Fibroblast of gingiva (primary cell): ENCODE data around the gene NKTR.
A peak's percentile ranks its signal among the peaks of the same experiment; 100 is the strongest.
"Not testable (repeated sequence)": the region's sequence is repeated elsewhere in the genome, so short reads cannot be mapped to it uniquely, and the experiment has no call there.

Source experiments
- DNase-seq: peaks from one replicate; pipeline ENCODE4 v3.0.0-alpha.2; 2011; ENCODE audit warnings: low read depth

NKTR gene

DNA sequence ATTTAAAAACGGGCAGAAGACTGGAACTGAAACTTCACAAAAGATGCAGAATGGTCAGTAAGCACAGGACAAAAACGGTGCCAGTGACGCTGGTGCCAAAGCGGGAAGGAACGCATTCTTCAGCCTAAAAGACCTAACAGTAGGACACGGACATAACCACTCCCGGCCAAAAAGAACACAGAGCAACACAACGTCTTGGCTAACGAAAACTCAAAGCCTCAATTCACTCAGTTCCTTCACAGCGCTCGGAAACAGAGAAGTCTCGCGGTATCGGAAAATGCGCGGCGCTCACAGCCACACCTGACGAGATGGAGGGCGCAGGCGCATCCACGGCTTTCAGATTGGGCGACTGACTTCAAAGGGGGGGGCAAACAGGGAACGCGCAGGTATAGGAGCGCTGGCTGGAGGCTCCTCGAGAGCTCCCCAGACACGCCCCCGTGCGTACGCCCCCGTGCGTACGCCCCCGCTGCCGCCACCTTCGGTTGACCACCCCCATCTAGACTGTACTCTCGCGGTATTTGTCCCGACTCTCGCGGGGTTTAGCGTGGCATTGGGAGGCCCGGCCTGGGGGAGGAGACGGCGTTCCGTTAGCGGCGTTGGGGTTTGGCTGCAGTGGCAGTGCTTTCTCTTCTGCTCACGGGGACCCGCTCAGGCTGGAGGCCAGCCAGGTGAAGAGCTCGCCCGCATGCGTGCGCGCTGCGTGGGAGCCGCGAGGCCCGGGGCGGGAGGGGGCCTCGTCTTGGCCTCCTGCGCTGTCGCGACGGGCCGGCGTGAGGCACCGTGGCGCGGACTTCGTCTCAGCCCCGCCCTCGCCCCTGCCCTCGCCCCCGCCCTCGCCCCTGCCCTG is at the start of gene NKTR:
Gene NKTR, plus strand, starts transcription at position 576 of the 847 bp plus-strand sequence. CDS start 321 bp downstream, outside the sequence.
- DNase-seq = peak; percentile 93

DNA sequence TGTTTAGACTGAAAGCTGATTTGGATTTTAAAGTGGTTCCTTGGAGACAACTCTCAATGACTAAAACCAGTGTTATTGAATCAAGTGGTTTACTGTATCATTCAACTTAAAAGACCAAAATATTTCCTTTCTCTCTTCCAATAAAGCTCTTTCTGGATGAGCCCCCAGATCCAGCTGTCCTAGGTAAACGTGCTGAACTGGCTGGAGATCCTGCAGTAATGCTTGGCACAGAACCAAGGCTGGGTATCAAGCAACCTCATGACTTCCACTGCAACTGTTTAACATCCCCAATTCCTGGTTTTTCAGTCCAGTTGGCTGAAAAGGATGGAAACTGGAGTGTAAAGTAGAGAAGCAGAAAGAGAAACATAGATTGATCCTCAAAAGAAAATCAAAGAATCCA is 47.7 kb upstream of the NKTR start:
- no peak for DNase-seq

DNA sequence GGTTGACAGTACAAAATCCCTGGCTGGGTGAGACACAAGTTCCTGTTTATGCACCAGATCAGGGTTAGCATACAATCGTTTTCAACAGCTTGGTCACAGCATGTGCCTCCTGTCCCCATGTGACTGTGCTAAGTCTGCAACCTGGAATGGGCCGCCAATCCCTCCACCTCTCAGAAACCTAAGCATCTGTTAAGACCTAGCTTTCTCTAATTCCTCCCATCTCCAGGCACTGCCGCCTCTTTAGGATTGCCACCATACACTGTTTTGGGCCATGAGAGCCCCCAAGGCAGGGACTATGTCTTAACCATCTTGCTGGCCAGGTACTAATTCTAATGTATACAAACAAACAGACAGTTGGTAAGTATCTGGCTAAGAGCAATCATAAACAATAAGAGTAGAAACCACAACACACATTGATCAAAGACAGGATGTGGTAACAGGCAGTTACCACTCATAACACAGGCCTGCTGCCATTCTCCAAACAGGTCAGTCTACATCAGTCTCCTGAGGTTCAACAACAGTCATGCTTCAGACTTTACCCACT is 44.3 kb upstream of the NKTR start:
- DNase-seq = no peak

DNA sequence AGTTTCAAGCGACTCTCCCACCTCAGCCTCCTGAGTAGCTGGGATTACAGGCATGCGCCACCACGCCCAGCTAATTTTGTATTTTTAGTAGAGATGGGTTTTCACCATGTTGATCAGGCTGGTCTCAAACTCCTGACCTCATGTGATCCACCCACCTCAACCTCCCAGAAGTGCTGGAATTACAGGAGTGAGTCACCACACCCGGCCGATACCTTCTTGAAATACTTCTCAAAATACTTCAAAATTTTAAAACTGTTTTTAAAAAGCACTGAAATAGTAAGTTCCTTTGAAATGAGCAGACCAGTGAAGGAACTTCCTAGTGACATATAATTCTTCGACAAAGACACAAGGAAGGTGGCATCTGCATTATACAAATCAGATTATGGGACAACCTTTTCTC is 43.7 kb upstream of the NKTR start:
- not testable (repeated sequence) for DNase-seq

DNA sequence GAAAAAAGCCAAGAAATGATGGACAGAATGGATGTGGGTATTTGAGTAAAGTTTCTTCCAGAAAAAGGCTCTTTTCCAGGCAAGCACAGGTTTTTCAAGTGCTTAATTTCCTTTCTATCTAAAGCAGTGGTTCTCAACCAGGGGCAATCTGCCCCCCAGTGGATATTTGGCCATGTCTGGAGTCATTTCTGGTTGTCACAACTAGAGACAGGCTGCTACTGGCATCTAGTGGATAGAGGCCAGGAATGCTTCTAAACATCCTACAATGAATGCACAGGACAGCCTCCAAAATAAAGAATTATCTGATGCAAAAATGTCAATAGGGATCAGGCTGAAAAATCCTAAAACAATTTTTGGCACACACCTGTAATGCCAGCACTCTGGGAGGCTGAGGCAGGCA is 42.6 kb upstream of the NKTR start:
- DNase-seq = no peak

DNA sequence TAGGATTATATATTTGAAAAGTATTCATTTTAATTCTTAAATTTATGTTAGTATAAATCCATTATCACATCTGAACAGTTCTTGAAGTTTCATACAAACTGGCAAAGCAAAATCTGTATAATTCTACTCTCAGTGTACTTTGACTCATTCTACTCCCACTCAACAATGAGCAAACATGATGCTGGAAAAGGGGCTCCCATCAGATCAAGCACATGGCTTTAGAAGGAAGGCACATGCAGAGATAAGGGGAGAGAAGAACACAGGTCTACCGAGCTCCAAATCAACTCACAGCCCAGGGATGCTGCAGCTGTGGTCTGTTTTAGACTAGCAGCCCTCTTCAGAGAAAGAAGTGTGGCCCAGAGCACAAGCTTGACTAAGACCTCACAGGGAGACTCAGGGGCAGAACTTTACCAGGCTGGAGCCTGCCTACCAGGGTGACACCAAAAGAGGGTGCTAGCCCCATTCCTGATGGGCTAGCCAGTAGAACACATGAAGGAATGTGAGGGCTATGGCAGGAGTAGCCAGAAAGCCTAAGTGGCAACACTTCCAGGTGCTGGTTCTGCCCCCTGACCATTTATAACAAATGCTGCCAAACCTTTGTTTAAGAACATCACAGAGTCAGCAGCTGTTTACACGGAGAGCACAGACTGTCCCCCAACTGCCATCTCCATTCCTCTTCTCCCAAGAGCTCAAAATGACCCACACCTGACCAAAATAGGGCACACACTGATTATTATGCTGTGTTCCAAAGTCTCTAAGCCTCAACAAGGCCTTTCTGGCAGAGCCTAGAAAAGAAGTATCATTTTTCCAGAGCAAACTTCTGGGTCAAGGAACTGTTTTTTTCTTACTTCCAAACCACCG is 38.2 kb upstream of the NKTR start:
- no peak for DNase-seq

DNA sequence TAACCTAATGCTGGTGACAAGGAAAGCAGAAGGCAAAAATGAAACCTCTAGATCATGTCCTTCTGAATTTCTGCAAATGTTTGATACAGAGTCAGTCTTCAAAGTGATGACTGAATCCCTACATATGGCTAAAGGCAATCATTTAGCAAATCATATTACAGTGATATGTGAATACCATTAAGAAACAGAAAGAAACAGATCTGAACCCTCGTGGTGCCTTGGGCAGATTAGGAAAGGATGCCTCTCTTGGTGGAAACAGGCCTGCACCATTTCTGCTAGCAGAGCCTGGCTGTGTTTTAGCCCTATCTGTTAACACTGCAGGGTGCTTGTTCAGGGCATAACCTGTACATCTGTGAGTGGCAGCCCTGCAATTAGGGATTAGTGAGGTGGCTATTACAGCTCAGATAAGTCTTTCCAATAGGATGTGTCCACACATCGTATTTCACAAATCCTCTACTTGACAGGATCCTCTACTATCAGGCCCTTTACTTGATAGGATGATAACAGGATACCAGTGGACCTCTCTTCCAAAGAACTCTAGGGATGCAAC is 30.8 kb upstream of the NKTR start:
- DNase-seq = no peak

DNA sequence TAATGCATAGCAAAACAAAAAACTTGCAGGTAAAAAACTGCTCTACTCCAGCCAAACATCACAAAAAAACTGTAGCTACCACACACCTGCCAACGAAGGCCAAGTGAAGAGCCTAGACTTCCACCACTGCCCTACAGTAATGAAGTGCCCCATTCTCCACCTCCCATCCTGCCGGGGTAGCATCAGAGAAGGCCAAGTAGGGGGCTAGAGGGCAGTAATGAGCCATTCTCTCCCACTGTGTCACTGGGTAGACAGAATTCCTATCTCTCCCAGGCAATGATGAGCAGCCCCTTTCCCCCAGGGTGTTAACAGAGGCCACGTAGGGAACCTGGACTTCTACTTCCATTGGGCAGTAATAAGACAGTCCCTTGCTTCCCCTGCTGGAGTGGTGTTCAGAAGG is 28.2 kb upstream of the NKTR start:
- no peak for DNase-seq

DNA sequence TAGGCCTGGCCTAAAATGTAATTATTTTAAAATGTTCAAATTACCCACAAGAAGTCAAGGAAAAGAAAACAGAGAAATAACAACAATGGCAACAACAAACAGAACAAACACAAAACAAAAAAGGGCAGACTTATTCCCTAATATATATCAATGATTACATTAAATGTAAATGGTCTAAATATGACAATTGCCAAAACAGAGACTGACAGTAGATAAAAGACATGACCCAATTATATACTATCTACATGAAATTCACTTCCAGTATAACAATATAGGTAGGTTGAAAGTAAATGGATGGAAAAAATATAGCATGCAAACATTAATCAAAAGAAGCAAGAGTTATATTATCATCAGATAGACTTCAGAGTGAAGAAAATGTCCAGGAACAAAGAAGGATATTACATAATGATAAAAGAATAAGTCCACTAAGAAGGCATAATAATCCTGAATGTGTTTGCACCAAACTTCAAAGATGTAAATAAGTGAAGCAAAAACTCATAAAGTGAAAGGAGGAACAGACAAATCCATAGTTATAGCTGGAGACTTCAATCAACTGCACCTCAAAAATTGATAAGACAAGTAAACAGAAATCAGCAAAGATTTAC is 25.2 kb upstream of the NKTR start:
- no peak for DNase-seq

DNA sequence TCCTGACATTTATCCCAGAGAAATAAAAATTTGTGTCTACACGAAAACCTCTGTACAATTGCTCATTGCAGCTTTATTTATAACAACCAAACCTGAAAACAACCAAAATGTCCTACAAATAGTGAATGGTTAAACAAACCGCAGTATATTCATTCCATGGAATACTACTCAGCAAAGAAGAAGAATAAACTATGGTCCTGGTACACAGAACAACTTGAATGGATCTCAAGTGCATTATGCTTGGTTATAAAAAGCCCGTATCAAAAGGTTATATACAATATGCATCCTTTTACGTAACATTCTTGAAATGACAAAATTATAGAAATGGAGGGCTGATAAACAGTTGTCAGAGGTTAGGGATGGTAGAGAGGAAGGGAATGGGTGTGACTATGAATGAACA is 22.4 kb upstream of the NKTR start:
- no peak for DNase-seq

DNA sequence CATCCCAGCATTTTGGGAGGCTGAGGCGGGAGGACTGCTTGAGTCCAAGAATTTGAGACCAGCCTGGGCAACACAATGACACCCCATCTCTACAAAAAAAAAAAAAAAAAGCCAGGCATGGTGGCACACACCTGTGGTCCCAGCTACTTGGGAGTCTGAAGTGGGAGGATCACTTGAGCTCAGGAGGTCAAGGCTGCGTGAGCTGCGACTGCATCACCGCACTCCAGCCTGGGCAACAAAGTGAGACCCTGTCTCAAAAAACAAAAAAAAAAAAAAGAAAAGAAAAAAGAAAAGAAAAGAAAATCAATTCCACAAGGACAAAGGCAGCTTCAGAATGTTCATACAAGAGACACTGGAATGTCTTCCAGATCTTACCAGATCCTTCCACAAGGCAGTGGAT is 21.1 kb upstream of the NKTR start:
- not testable (repeated sequence) for DNase-seq

DNA sequence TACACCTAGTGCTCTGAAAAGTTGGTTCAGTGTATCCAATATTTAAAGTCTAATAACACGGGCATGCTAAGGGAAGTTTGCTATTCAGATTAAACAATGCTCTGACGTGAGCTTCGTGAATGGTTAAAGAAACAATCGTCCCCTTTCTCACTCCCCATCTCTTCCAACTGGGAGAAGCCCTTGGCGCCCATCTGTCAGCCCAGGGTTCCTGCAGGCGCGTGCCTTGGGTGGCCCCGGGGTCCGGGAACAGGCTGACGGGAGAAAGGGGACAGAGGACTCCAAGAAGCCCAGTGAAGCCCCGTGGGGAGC is 19.1 kb upstream of the NKTR start:
- DNase-seq = no peak

DNA sequence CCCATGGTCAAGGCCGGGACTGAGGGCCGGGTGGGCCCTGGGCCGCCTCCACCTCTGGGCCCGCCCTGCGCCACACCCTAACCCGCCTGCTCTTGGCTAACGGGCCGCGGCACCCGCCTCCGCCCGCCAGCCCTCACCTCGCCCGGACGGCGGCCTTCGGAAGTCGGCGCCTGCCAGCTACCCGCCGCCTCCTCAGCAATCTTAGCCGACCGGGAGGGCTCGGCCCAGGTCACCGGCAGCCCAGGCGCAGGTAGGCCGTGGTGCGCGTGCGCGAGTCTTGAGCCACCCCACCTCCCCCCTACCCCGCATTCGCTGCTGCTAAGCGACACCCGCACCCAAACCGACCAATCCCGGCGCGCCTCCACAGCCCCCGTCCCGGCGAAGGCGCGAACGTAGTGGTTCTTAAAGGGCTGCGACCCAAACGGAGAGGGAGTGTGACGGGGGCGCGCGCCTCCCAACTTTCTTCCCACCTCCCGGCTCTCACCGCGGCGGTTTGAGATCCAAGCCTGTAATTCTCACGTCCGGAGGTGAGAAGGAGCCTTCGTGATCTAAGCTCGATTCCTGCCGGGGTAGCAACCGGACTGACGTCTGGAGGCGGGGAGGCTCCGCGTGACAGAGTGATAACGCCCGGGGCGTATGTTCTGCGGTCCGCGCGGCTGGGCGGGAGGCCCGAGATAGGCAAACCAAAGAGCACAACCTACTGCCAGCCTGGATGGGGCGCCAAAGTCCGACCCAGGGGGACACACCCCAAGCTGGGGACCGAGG is 18.6 kb upstream of the NKTR start, which contains the start of gene SEC22C:
Gene SEC22C, minus strand, starts transcription at position 259 of the 765 bp plus-strand sequence. CDS start 12,921 bp downstream, outside the sequence.
- peak; percentile 88 for DNase-seq

DNA sequence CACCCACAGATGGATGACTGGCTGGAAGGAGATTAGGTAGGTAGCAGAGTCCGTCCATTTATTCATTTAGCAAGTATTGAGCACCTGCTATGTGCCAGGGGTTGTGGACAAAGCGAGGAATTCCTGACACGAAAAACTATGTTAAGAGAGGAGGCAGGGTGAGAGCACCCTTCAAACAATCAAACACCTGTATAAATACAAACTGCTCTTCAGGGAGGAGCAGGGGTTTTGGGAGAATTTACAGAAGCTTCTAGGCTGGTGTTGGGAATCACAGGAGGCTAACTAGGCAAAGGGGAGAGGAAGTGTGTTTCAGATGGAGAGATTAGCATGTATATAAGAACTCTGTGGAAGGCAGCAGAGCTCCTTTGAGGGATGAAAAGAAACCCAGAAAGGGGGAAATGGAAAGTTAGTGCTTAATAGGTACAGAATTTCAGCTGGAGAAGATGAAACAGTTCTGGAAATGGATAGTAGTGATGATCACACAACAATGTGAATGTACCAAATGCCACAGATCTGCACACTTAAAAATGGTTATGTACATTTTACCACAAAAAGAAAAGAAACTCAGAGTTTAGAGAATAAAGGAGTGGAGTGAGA is 17.9 kb upstream of the NKTR start:
- DNase-seq = no peak

DNA sequence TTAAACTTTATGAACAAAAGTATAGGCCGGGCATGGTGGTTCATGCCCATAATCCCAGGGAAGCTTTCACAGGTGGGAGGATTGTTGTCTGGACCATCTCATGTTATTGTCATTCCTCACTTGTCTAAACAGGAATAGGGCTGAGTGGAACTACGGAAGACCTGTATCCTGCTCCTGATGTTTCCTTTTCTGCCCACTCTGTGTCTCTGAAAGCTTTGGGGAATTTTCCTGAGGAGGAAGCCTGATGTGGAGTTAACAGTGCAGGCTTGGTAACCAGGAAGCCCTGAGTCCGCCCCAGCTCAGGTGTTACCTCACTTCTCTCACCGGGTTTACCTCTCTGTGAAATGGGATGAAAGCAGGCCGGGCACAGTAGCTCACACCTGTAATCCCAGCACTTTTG is 11.9 kb upstream of the NKTR start:
- DNase-seq = no peak

DNA sequence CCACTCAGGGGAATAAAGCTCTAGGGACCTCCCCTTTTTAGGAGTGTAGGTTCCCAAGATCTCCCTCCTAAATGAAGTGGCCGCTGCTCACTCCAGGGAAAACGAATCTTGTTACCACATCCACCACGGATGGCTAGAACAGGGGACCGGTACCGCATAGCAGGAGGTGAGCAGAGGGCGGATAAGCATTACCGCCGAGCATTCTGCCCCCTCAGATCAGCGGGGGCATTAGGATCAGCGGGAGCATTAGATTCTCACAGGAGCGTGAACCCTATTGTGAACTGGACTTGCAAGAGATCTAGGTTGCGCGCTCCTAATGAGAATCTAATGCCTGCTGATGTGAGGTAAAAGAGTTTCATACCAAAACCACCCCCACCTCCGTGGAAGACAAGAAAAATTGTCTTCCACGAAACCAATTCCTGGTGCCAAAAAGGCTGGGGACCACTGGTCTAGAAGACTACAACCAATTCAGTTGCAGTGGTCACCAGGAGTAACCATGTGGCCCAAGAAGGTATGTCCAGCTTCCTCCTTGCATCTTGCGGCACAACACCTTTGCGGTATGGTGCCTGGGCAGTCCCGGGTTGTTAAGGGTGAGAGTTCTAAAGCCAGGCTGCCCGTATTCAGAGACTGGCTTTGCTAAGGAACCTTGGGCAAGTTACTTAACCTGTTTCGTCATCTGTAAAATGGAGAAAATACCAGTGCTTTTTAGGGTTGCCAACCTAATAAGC is 10.9 kb upstream of the NKTR start:
- no peak for DNase-seq

DNA sequence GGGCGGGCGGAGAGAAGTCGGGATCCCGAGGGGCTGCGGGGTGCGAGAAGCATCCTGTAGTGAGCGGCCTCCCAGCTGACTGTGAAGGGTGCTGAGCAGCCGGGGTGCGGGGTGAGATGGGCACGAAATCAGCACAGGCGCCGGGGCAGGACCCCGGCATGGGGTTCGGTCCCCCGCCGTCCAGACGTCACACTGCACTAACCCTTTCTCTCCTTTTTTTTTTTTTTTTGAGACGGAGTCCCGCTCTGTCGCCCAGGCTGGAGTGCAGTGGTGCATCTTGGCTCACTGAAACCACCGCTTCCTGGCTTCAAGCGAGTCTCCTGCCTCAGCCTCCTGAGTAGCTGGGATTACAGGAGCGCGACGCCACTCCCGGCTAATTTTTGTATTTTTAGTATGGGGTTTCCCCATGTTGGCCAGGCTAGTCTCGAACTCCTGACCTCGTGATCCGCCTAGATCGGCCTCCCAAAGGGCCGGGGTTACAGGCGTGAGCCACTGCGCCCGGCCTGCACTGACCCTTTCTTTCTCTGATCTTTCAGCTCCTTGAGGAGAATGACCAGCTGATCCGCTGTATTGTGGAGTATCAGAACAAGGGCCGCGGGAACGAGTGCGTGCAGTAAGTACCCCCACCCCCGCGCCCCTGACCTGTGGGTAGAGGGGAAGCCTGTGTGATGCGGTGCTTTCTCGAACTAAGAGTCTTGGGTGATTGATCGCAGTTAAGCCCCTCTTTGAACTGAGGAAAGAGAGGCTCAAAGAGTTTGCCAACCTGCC is 9.3 kb upstream of the NKTR start:
- DNase-seq = no peak

DNA sequence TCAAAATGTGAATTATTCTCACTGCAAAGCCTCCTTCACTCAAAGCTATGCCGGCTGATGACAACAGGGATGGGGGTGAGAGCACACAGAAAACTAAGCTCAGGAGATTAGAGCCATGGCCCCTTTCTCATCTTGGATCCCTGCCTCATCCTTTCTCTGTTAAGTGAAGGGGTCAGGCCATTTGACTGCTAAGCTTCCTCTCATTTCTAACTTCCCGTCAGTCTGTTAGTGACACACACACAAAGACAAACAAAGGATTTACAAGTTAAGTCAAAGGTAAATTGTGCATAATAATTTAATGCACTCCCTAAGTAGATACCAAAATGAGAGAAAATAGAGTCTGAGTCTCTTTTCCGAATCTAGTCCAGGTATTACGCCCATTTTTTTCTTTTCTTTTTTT is 8.7 kb upstream of the NKTR start:
- DNase-seq = no peak

DNA sequence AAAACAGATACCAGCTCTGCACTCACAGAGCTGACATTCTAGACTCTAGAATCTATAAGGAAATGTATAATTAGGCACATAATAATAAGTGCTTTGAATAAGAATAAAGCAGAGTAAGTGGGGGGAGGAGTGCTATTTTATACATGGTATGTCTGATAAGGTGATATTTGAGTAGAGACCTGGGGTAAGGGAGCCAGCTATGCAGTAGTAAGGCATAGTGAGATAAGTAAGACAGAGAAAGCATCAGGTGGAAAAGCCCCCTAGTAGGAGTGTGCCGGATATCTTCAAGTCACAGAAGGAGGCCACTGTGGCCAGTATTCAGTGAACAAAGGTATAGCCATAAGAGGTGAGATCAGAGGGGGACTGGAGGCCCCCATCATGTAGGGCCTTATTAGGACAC is 6.9 kb upstream of the NKTR start:
- no peak for DNase-seq

DNA sequence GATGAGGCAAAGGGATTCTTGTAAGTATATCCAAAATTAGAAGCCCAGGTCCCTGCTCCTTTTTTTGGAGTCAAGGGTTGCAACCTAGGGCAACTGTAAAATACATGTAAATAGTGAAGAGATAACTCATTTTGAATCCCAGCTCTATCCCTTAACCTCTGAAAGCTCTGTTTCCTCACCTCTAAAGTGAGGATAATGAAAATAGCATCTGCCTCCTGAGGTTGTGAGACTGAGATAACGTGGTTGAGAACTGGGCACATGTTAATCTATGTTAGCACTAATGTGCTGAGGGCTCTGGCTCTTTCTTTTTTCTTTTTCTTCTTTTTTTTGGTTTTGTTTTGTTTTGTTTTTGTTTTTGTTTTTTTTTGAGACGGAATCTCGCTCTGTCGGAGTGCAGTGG is 4.8 kb upstream of the NKTR start:
- no peak for DNase-seq
